GM06990 (cell line): Measurements from ENCODE around the gene GAPDHS.

Experiments
- DNase-seq: peaks from one replicate; pipeline ENCODE4 v3.0.0-alpha.2; 2011; ENCODE audit not compliant: insufficient read length; ENCODE audit errors: extremely low read depth
- H3K27me3 ChIP-seq: replicated peaks from 2 replicates; pipeline ENCODE4 v1.6.0; 2011; ENCODE audit warnings: low read length; ENCODE audit not compliant: control insufficient read depth, insufficient read depth
- H3K36me3 ChIP-seq: 2 replicates; pipeline ENCODE4 v1.5.1; 2011; ENCODE audit warnings: low read length; ENCODE audit not compliant: control insufficient read depth, insufficient read depth
- H3K4me3 ChIP-seq: replicated peaks from 2 replicates; pipeline ENCODE4 v1.5.1; 2011; ENCODE audit warnings: low read depth, mild to moderate bottlenecking, control low read depth, low read length
- CTCF ChIP-seq: IDR thresholded peaks from 2 replicates; pipeline ENCODE4 v1.5.1; 2011; ENCODE audit warnings: low read length, control low read depth, mild to moderate bottlenecking, inconsistent platforms; ENCODE audit not compliant: insufficient read depth, poor library complexity, severe bottlenecking

Gene GAPDHS

GRCh38 chr19:35512831-35513627, 20.2 kb upstream of the GAPDHS start:
- Histone ChIP-seq H3K27me3 (no peaks in the 10 kb centered on the region; the same call in 1 of the 2 replicates), H3K4me3 (no peak overlapping the region)

DNA sequence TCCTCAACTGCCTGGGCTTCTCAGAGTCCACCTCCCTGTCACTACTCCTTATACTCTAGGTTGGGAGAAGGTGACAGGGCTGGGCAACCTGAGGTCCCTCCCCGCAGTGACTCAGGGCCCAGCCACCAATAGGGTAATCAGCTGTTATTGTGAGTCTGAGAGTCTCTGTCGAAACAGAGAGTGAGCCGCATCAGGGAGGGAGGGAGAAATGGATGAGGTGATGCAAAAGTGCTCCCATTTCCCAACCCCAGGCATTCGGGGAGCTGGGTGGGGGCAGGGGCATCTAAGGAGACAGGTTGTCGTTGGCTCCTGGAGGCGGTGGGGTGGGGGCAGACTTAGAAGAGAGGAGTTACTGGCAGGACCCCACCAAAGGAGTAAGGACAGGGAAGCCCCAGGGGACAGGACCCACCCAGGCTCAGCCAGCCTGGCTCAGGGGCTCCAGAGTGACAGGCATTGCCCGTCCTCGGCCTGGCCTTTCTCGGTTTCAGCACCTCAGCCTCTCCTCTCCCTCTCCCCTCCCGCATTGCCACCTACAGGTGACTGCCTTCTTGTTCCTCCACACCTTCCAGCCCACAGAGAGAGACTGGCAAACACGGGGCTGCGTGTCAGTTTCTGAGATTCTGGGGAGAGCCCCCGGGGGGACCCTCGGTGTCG, 19.5 kb upstream of the GAPDHS start, which contains the start of gene DMKN:
DMKN (minus strand) TSS at position 22 of the 654 bp plus-strand sequence. CDS start 174 bp downstream, outside the sequence.
- no peak for TF ChIP-seq CTCF
- Histone ChIP-seq H3K4me3 (no peak within 1 kb of the TSS), H3K36me3 (no peaks in the 10 kb centered on the region), H3K27me3 (no peaks in the 10 kb centered on the region; the same call in 1 of the 2 replicates)
- no peak for DNase-seq

More at GRCh38 chr19:35512831-35513627, 20.2 kb upstream of the GAPDHS start:
- H3K36me3 ChIP-seq, result no peaks in the 10 kb centered on the region
- DNase-seq, result no peak
- no peak for TF ChIP-seq CTCF

GRCh38 chr19:35514282-35514809, 18.9 kb upstream of the GAPDHS start:
- Histone ChIP-seq H3K4me3 (no peak overlapping the region), H3K36me3 (no peaks in the 10 kb centered on the region), H3K27me3 (no peaks in the 10 kb centered on the region; the same call in 1 of the 2 replicates)
- no peak for DNase-seq
- no peak for TF ChIP-seq CTCF

GRCh38 chr19:35516310-35516709, 16.9 kb upstream of the GAPDHS start:
- Histone ChIP-seq H3K27me3 (no peaks in the 10 kb centered on the region; the same call in 1 of the 2 replicates), H3K36me3 (no peaks in the 10 kb centered on the region), H3K4me3 (no peak overlapping the region)
- no peak for TF ChIP-seq CTCF
- no peak for DNase-seq

DNA sequence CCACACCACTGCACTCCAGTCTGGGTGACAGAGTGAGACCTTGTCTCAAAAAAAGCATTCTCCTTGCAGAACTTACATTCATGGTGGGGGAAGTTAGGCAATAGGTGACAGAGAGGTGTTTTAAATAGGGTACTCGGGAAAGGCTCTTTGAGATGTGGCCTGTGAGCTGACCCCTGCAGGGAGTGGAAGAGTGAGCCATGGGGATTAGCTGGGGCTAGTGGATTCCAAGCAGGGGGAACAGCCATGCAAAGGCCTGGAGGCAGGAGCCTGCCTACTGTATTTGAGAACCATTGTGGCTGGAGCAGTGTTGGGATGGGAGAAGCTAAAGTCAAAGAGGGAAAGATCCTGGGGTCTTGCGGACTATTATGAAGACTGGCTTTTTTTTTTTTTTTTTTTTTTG, 15.9 kb upstream of the GAPDHS start:
- Histone ChIP-seq H3K36me3 (no peaks in the 10 kb centered on the region), H3K4me3 (no peak overlapping the region), H3K27me3 (no peaks in the 10 kb centered on the region; the same call in 1 of the 2 replicates)
- no peak for TF ChIP-seq CTCF
- DNase-seq, result no peak
